Osteoblast (primary cell): Measurements from ENCODE around the gene MTMR2. TPM values are rescaled to one million over a fixed set of nuclear protein-coding genes. Genes with fewer than 3 reads are reported as not detected.

Source experiments
- DNase-seq: peaks from one replicate; pipeline ENCODE4 v3.0.0; 2011; ENCODE audit warnings: low spot score, mixed read lengths; ENCODE audit not compliant: insufficient read length; ENCODE audit errors: missing footprints
- H2AFZ ChIP-seq: 2 replicates; pipeline ENCODE4 v1.6.0; 2011; ENCODE audit warnings: mild to moderate bottlenecking, low read length
- H3K27ac ChIP-seq: 2 replicates; pipeline ENCODE4 v1.5.1; 2011; ENCODE audit warnings: mild to moderate bottlenecking, low read depth, low read length, moderate library complexity
- H3K27me3 ChIP-seq: 2 replicates; pipeline ENCODE4 v1.6.0; 2012; ENCODE audit warnings: mild to moderate bottlenecking, control low read depth, inconsistent platforms, low read length, moderate library complexity; ENCODE audit not compliant: insufficient read depth
- H3K36me3 ChIP-seq: 2 replicates; pipeline ENCODE4 v1.5.1; 2011; ENCODE audit warnings: mild to moderate bottlenecking, low read length, control low read depth, moderate library complexity; ENCODE audit not compliant: insufficient read depth
- H3K4me1 ChIP-seq: 2 replicates; pipeline ENCODE4 v1.5.1; 2011; ENCODE audit warnings: mild to moderate bottlenecking, low read length, control low read depth, moderate library complexity; ENCODE audit not compliant: insufficient read depth
- H3K4me2 ChIP-seq: 2 replicates; pipeline ENCODE4 v1.6.0; 2011; ENCODE audit warnings: mild to moderate bottlenecking, low read length; ENCODE audit not compliant: insufficient read depth
- H3K4me3 ChIP-seq: fragments of 200-600 bp; sonication (generic); 3 replicates; pipeline ENCODE4 v1.5.1; 2012; ENCODE audit warnings: mild to moderate bottlenecking, low read length, inconsistent platforms; ENCODE audit not compliant: insufficient read depth
- H3K79me2 ChIP-seq: 2 replicates; pipeline ENCODE4 v1.6.0; 2012; ENCODE audit warnings: mild to moderate bottlenecking, low read length, control low read depth, inconsistent platforms; ENCODE audit not compliant: insufficient read depth
- H3K9me3 ChIP-seq: 2 replicates; pipeline ENCODE4 v1.5.1; 2011; ENCODE audit warnings: low read depth, low read length, control low read depth
- H4K20me1 ChIP-seq: 2 replicates; pipeline ENCODE4 v1.6.0; 2012; ENCODE audit warnings: mild to moderate bottlenecking, low read length, control low read depth; ENCODE audit not compliant: insufficient read depth
- CTCF ChIP-seq: IDR thresholded peaks from 2 replicates; pipeline ENCODE4 v1.5.1; 2011; ENCODE audit warnings: mild to moderate bottlenecking, low read depth, low read length, moderate library complexity; ENCODE audit errors: extremely low read depth
- small RNA-seq: library from RNA; depleted of rRNA; stranded (forward); fragments of <200 nt; gene quantifications from one replicate; pipeline ENCODE3, GENCODE V24; 2012
- total RNA-seq: library from RNA; depleted of rRNA; stranded (reverse); fragments of >200 nt; gene quantifications from 2 replicates; pipeline ENCODE4 v1.2.3, GENCODE V29; 2012

The MTMR2 gene
- total RNA-seq, 1 donor: 44.9 TPM

GRCh38 chr11:95789506-95790122, 134.3 kb downstream of the MTMR2 start, which contains the start of gene FAM76B:
Gene FAM76B, minus strand, starts transcription at chr11:95789782. Its CDS starts 304 bp downstream, at chr11:95789478.
- H3K79me2 ChIP-seq: peaks cover 51% of the 10 kb centered on the region
- no peaks in the 10 kb centered on the region for H3K27me3 ChIP-seq
- H3K4me3 ChIP-seq: peak within 1 kb of the TSS; percentile 94
- peaks cover 22% of the 10 kb centered on the region for H3K36me3 ChIP-seq
- no peaks in the 10 kb centered on the region for H3K9me3 ChIP-seq
- H3K27ac ChIP-seq: peak within 1 kb of the TSS; percentile 98
- peak within 1 kb of the TSS; percentile 84 for H2AFZ ChIP-seq
- H3K4me1 ChIP-seq: peaks cover 15% of the 10 kb centered on the region
- peak; percentile 93 for DNase-seq
- TF ChIP-seq CTCF: no peak
- peak within 1 kb of the TSS; percentile 100 for H3K4me2 ChIP-seq
- no peaks in the 10 kb centered on the region for H4K20me1 ChIP-seq

GRCh38 chr11:95788921-95789505, 134.9 kb downstream of the MTMR2 start:
- peaks cover 22% of the 10 kb centered on the region for H3K36me3 ChIP-seq
- H2AFZ ChIP-seq: peak overlapping the region; percentile 58
- peak overlapping the region; percentile 98 for H3K27ac ChIP-seq
- no peaks in the 10 kb centered on the region for H3K9me3 ChIP-seq
- peak; percentile 41 for TF ChIP-seq CTCF
- no peaks in the 10 kb centered on the region for H4K20me1 ChIP-seq
- H3K4me3 ChIP-seq: peak overlapping the region; percentile 94
- H3K4me2 ChIP-seq: peak overlapping the region; percentile 100
- peaks cover 45% of the 10 kb centered on the region for H3K79me2 ChIP-seq
- H3K4me1 ChIP-seq: peaks cover 15% of the 10 kb centered on the region
- peak; percentile 95 for DNase-seq
- no peaks in the 10 kb centered on the region for H3K27me3 ChIP-seq

Small RNAs within 50 kb of the gene (small RNA-seq; reads per million reads assigned to genes)
- gene RNA5SP345: not detected

Other genes with a start within 250 kb of the MTMR2 start
- gene FAM76B, start 134.3 kb downstream of the MTMR2 start, total RNA-seq: 26.8 and 37.1 TPM in 2 replicates
- gene CEP57, start 133.6 kb downstream of the MTMR2 start, total RNA-seq: 42.7 and 51.9 TPM in 2 replicates